NCI-H1417 (cell line): ENCODE data around the gene TMEM186.
A peak's percentile ranks its signal among the peaks of the same experiment; 100 is the strongest.
"Not testable (repeated sequence)": the region's sequence is repeated elsewhere in the genome, so short reads cannot be mapped to it uniquely, and the experiment has no call there.

Source experiments
- DNase-seq, 3 experiments: peaks; one replicate each; lab custom pipeline; 2025; lab: John Stamatoyannopoulos, UW

TMEM186 gene

DNA sequence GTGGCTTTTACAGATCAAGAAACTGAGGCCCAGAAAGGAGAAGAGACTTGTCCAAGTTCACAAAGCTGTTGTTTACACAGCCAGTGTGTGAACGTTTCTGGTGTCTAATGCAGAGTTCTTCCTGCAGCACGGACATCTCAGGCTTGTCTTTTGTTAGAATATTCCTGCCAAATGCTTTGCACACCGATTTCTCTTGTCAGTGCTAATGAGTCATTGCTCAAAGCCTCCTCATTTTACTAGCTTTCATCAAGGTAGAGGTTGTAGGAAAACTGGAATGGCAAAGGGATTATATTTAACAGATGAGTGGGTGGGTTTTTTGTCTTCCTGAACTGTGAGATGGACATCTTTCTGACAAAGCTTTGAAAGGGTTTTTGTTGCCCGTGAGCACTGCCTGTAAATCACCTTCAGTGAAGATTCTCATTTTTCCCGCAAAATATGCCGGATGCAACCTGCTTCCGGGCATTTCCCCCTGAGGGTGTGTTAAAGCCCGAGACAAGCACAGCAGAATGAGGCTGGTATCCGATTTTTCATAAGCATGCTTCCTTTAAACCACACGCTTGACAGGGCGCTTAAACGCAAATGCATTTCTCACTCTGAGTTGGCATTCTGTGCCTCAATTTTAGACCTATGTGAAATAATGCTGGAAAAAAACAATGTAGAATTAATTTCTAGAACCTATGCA, 14.9 kb upstream of the TMEM186 start:
- DNase-seq, result no peak

DNA sequence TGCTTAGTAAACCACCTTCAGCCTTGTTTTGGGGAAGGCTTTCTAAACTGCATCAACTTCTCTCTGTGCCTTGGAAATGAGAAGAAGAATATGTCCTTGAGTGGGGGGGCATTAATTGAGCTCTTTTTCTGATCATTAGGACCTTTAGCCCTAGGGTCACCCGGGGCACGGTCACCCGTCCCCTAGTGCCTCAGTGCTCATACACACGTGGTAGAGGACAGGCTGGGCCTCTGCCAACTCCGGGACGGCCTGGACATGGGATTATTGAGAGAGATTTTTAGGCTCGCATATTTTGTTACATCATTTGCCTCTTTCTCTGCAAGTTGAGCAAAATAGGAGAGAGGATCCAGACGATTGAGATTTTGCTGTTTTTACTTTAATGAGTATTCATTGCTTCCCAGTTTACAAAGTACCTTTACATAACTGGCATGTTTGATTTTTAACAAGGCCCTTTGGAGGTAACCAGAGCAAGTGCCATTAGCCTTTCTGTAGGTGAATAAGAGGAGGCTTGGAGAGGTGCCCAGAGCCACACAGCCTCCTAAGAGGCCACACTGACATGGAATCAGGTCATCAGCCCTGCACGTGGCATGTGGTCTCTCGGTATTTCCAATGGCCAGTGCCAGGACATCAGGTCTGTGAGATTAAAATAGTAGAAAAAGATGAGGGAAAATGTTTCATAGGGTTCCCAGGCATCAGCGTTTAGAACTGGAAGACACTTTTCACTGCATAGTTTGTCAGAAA, 11.3 kb upstream of the TMEM186 start:
- DNase-seq, result no peak

DNA sequence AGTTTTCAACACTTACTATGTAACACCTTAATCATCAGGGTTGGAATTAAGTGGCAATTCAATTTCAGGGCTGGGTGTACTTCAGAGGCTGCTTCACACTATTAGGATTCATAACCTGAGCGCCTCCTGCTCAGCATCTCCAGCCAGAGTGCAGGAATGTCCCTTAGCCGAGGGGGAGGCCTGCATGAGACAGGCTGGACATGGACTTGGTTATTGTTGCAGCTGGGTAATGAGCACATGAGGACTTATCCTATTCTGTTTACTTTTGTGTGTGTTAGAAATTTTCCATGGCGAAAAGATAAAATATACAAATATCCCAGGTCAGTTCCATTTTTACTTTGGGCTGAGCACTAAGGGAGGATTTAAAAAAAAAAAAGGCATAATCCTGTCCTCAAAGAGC, 10.6 kb upstream of the TMEM186 start:
- DNase-seq, result no peak

DNA sequence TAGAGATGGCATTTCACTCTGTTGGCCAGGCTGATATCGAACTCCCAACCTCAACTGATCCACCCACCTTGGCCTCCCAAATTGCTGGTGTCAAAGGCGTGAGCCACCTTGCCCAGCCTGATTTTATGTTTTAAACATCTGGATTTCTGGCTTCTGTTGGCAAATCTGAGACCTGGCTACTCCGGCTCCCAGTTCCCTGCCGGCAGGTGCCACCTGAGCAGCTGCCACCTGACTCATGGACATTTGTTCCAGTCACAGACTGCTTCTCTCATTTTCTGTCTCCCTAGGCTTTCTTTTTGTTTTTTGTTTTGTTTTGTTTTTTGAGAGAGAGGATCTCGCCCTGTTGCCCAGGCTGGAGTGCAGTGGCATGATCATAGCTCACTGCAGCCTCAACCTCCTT, 9.8 kb upstream of the TMEM186 start:
- DNase-seq, result no peak

DNA sequence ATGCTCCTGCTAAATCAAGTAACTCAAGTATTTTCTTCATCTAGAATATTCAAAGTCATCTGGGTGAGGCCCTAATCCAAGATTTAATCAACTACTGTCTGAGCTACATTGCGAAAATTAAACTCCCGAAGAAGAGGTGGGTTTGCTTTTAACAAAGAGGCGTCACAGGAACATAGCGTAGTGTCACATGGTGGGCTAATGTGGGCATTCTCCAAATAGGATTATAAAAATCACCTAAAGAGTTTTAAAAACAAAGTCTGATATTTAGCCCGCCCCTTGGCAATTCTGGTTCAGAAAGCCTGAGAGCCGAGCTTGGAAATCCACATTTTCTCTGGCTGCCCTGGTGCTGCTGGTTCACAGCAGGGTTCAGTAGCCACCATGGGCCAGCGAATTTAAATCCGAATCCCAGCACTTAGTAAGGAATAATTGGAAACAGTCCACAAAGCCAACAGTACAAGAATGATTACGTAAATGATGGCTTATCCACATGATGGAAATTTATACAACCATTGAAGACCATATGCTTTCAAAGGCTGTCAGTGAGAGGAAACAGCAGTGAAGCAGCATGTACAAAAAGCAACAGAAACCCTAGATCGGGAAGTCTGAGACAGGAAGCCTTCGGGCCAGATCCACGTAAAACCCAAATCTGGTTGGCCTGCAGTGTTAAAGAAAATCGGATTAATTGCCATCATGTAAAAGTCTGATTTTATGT, 9.0 kb upstream of the TMEM186 start:
- no peak for DNase-seq

DNA sequence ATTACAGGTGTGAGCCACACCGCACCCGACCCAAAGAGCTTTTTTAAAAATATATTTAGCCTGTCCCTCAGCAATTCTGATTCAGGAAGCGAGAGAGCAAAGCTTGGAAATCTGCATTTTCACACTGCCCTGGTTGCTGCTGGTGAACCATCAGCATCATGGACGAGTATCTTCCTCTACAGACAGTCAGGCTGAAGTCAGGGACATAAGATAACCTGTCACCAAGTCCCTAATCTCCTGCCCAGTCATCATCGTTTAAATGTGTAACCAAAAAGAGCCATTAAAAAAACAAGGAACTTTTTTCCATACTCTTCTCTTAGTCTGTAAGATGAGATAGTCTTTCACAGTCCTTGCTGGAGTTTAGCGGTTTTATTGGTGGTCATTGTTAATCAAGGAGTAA, 6.9 kb upstream of the TMEM186 start:
- no peak for DNase-seq

DNA sequence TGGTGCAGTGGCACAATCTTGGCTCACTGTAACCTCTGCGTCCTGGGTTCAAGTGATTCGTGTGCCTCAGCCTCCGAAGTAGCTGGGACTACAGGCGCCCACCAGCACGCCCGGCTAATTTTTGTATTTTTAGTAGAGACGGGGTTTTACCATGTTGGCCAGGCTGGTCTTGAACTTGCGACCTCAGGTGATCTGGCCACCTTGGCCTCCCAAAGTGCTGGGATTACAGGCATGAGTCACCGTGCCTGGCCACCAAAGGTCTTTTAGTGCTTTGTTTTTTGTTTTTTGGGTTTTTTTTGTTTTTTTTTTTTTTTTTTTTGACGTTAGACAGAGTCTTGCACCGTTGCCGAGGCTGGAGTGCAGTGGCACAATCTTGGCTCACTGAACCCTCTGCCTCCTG, 6.3 kb upstream of the TMEM186 start:
- DNase-seq, result not testable (repeated sequence)

DNA sequence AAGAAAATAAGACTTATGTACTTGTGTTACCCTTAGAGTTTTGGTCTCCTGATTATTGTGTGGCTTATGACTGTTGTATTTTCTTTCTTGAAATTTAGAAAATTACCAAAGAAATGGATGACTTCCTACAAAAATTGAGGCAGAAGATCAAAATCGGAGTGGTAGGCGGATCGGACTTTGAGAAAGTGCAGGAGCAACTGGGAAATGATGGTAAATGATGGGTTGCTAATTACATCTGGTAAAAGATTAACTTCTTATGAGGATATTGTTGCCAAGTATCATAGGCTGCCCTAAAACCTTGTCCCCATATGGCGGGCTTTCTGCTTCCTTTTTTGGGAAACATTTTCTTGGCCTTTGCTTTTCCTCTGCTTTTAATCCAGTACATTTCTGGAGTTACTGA, 4.3 kb upstream of the TMEM186 start:
- DNase-seq, result no peak

DNA sequence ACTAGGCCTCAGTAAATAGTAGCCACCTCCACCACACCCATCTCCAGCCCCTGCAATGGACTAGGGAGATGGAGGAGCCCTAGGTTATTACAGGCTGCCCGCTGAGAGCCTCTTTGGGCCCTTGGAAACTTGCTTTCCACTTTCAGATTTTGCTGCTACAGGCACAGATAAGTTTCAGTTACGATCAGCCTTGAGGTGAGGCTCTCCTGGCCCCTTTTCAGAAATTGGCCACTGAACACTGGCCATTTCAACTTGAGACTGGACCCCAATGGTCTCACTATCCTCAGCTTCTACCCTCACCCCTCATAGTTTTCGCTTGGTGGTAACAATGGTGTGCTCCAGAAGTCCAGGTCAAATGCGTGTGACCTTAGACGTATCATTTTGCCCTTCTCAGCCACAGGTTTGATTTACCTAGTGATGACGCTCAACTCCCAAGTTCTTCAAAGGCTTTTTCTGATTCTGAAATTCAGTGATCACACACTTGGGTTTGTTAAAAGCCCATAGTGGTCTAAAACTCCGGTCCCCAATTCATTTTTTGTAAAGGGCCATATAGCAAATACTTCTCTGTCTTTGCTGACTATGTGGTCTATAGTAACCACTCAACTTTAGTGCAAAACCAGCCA, 1.2 kb upstream of the TMEM186 start:
- no peak for DNase-seq

DNA sequence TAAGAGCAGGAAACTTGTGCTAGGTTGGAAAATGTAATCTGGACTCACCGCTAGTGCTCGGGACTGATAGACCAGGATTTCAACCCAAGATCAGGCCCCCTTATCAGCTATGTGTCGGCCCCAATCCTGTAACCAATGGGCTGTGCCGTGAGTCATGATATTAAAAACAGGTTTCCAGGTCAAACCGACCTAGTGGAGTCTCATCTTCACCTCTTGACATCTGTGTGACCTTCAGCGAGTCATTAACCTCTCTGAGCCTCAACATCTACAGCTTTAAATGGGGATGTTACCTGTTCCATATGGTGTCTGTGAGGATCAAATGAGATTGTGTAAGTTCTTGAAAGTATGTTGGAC, 712 bp upstream of the TMEM186 start:
- DNase-seq, result peak in 1 of 3 experiments; percentile 25

DNA sequence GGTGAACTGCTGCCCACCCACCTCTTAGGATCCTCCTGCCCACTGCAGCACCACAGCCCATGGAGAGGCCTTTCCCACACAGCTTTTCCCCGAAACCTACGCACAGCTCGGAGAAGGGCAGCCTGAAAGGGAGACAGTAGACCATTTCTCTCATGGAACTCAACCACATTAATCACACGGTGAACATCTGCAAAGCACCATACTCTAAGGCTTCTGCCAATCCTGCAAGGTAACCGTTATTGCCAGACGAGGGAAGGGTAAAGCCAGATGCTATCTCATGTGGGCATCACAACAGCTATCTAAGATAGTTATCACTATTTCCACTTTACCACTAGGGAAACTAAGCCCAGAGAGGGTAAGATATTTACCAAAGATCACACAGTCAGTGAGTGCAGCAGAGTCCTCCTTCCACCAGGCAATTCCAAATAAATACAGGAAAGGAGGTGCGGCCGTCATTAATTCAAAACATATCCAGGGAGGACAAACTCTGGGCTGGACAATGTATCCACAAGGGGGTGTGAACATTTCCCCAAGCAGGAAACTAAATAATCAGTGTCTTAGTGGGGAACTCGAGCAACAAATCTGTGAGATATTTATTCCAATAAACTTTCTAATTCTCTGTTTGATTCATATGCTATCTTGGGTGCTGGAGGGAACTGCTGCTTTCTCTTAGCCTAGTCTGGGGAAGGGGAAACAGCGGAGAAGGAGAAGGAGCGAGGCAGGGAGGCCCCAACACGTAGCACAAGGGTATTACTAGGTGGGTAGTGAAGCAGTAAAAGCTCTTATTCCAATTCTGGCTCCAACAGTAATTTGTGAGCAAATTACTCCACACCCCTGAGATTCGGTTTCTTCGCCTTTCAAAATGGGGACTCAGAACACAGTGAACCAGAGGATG, 723 bp downstream of the TMEM186 start:
- no peak for DNase-seq

DNA sequence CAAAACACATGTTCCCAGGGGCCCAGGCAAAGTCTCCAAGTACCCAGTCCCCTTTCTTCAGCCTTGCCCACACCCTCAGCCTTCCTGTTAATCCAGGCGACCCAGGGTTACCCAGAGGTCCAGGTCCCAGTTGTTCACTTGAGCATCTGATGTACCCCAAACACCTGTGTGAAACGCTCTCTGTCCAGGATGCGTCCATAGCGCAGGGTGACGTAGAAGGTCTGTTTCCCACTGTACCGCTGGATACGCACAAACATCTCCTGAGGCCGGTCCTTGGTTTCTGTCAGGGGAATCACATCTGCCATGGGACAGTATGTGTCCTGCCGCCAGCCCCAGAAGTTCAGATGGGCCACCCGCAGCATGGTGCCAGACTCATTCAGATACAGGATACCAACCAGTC, 1.6 kb downstream of the TMEM186 start:
- no peak for DNase-seq

DNA sequence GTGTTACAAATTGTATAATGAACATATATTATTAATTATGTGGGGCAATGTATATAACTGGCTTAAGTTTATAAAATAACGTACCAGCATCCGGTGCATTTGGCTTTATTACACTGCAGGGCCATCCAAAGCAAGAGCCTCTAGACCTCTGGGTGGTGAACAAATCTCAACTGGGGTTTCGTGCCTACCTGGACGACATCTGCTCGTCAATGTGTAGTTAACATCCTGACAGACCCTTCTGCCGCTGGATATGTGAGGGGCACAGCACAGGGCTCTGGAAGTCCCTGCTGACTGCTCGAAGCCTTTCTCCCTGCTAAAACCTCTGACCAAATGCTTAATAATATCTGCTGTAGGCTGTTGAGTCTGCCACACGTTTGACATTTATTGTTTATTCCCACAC, 2.3 kb downstream of the TMEM186 start:
- no peak for DNase-seq

DNA sequence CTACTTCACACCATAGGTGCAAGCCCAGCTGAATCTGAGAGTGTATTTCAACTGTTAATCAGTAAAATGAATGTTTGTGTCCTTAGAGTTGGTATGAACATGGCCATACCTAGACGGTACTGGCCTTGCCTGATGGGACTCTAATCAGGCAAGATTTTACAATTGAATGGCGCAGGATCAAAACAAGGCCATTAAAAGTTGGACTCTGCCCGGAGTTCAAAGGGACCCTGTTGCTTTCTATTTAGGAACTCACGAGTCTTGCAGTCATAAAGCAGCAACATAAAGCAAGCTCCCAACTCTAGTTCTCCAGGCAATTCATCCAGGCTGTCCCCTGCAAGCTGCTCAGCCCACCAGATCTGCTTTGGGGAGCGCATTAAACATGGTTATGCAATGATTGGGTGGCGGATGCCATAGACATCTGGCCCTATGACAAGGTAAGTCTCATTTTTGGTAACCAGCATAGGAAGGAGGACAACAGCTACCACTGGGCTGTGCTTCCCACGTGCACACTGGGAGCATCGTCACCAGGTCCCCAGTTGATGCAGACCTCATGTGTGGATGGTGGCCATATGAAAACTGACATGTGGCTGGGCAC, 8.8 kb downstream of the TMEM186 start:
- DNase-seq, result no peak

DNA sequence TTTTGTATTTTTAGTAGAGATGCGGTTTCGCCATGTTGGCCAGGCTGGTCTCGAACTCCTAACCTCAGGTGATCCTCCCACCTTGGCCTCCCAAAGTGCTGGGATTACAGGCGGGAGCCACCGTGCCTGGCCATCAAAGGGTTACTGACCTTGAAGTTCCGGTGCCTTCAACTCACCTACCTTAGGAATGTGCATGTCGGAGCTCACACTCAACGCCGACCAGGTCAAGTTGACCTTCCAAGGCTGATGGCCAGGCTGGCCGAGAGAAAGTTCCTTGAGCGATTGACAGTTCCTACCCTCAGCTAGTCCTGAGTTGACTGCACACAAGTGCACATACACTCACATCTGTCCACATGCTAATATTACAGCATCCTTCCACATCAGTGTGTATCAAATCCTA, 11.1 kb downstream of the TMEM186 start:
- not testable (repeated sequence) for DNase-seq

DNA sequence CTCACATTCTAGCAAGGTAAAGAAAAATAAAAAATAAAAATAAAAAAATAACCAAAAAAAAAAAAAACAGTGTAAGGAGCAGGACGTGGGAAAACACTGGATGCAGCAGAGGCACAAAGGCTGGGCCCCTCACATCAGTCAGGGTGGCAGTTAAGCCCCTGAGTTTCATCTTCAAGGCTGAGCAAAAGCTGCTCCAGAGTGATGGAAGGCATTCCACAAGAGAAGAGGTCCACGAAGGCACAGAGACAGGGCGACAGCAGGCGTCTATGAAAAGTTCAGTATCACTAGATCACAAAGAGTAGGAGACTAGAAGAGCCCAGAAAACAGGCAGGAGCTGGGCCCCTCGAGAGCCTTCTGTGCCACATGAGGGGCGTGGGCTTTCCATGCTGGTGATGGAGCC, 12.0 kb downstream of the TMEM186 start:
- no peak for DNase-seq

DNA sequence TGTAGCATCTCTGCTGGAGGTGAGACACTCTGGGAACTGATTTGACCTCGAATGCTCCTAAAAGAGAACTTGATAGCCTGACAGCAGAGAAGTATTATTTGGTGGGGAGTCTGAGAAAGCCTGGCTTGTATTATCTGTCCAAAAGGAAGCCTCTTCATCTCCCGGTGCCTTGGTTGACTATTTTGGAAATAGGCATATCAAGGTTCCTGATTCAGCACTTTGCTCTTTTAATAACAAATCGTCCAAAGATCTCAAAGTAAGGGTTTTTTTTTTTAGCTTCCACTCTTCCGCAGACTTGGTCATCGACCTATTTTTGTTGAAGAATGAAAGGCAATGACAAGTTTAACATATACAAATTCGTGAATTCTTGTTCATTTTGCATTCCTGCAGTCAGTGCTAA, 14.8 kb downstream of the TMEM186 start:
- DNase-seq, result no peak

DNA sequence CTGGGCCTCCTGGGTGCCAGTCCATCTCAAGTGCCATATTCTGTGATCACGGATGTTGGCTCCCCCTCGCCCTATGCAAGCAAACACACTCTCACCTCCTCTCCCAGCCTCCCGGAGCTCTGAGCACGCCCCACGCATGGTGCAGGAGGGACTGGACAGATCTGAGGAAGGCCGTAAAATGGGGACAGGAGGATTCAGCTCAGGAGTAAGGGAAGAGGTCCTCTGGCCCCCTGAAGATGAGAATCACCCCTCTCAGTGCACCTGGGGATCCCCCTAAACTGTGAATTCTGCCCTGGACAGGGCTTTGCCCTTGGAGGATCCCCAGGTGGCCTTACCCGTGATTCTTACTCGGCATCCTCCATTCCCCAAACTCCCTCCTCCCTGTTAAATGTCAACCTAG, 15.6 kb downstream of the TMEM186 start:
- DNase-seq, result no peak

DNA sequence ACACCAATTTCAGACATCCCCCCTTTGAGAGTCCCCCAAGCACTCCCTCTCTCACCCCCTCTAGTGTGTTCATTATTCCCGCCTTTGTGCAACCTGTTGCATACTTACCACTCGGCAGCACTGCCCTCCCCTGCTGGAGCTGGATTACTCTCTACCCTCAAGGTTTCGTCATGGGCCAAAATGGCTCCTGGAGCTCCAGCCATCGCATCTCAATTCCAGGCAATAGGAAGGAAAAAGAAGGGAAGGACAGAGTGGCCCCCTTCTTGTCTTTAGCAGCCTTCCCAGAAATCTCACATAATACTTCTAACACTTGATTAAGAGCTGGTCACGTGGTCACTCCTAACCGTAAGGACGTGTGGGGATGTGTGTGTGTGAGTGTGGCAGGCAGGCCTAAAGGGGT, 20.2 kb downstream of the TMEM186 start:
- no peak for DNase-seq

DNA sequence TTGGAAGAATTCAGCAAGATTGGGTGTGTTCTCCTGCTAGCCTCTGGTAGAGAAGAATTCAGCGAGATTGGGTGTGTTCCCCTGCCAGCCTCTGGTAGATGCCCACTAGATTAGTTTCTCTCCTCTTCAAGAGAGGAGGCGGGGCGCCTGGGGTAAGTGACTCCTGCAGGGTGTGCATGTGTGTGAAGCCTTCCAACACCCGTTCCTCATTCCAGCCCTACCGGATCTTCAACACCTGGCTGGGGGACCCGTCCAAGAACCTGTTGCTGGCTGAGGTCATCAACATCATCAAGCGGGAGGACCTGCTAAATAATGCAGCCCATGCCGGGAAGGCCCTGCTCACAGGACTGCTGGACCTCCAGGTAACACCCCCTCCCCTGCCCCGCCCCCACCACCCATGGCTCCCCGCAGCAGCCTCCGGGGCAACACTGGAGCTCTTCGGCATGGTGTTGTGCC, 21.3 kb downstream of the TMEM186 start:
- DNase-seq, result no peak

DNA sequence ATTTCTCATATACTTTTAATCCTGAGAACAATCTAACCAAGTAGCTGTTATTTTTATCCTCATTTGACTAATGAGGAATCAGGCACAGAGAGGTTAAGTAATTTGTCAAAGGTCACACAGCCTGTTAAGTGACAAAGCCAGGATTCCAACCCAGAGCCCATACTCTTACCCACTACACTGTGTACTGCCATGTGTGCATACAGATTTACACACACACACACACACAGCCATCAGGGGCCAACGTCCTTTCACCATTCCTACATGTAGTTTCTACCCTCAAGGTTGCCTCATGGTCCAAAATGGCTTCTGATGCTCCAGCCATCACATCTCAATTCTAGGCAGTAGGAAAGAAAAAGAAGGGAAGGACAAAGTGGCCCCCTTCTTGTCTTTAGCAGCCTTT, 22.1 kb downstream of the TMEM186 start:
- no peak for DNase-seq
